Keratinocyte (primary cell): ENCODE results near the gene HCCS. TPM values are rescaled to one million over a fixed set of nuclear protein-coding genes. Genes with fewer than 3 reads are reported as not detected.
A peak's percentile ranks its signal among the peaks of the same experiment; 100 is the strongest.

Experiments
- DNase-seq: peaks from one replicate; pipeline ENCODE4 v3.0.0-alpha.2; 2011; ENCODE audit warnings: low read depth, missing footprints, low spot score
- FAIRE-seq: peaks from 2 replicates; lab custom pipeline; 2011; peaks lifted over from hg19 to GRCh38; lab: Jason Lieb, UNC
- H2AFZ ChIP-seq: 2 replicates; pipeline ENCODE4 v1.6.0; 2012; ENCODE audit warnings: low read length, control low read depth, inconsistent platforms; ENCODE audit not compliant: control insufficient read depth
- H3K27ac ChIP-seq: 2 replicates; pipeline ENCODE4 v1.5.1; 2011; ENCODE audit warnings: low read length; ENCODE audit not compliant: control insufficient read depth, insufficient read depth
- H3K27me3 ChIP-seq: 3 replicates; pipeline ENCODE4 v1.6.0; 2011; ENCODE audit warnings: low read length; ENCODE audit not compliant: control insufficient read depth, insufficient read depth; ENCODE audit errors: extremely low read depth
- H3K36me3 ChIP-seq, 2 experiments: 2 replicates in 1 of 2; 3 replicates in 1 of 2; pipeline ENCODE4 v1.5.1; 2011; ENCODE audit warnings: low read length in 2 of 2, mild to moderate bottlenecking in 1 of 2; ENCODE audit not compliant: control insufficient read depth in 2 of 2, insufficient read depth in 2 of 2; ENCODE audit errors: extremely low read depth in 1 of 2
- H3K4me1 ChIP-seq: 3 replicates; pipeline ENCODE4 v1.5.1; 2011; ENCODE audit warnings: low read length; ENCODE audit not compliant: control insufficient read depth, insufficient read depth; ENCODE audit errors: extremely low read depth
- H3K4me2 ChIP-seq: 3 replicates; pipeline ENCODE4 v1.6.0; 2011; ENCODE audit warnings: low read depth, low read length; ENCODE audit not compliant: control insufficient read depth, insufficient read depth; ENCODE audit errors: extremely low read depth
- H3K4me3 ChIP-seq, 3 experiments: fragments of 200-600 bp in 1 of 3; sonication (generic) in 1 of 3; 2 replicates in 2 of 3; 3 replicates in 1 of 3; pipeline ENCODE4 v1.5.1; 2011 to 2016; ENCODE audit warnings: low read length in 3 of 3, mild to moderate bottlenecking in 3 of 3, control low read depth in 2 of 3, inconsistent platforms in 1 of 3, low read depth in 1 of 3, mixed read lengths in 1 of 3, mixed run types in 1 of 3, moderate library complexity in 1 of 3; ENCODE audit not compliant: control insufficient read depth in 2 of 3, insufficient read depth in 2 of 3; ENCODE audit errors: extremely low read depth in 1 of 3
- H3K79me2 ChIP-seq: 2 replicates; pipeline ENCODE4 v1.6.0; 2012; ENCODE audit warnings: low read length; ENCODE audit not compliant: control insufficient read depth, insufficient read depth
- H3K9ac ChIP-seq: 3 replicates; pipeline ENCODE4 v1.6.0; 2011; ENCODE audit warnings: low read length; ENCODE audit not compliant: control insufficient read depth, insufficient read depth; ENCODE audit errors: extremely low read depth
- H3K9me1 ChIP-seq: 3 replicates; pipeline ENCODE4 v1.6.0; 2011; ENCODE audit warnings: low read length; ENCODE audit not compliant: control insufficient read depth, insufficient read depth; ENCODE audit errors: extremely low read depth
- H3K9me3 ChIP-seq: 2 replicates; pipeline ENCODE4 v1.5.1; 2012; ENCODE audit warnings: low read depth, low read length; ENCODE audit not compliant: control insufficient read depth
- H4K20me1 ChIP-seq: 3 replicates; pipeline ENCODE4 v1.6.0; 2011; ENCODE audit warnings: low read length; ENCODE audit not compliant: control insufficient read depth, insufficient read depth; ENCODE audit errors: extremely low read depth
- CTCF ChIP-seq, 3 experiments: IDR thresholded peaks in 1 of 3; conservative IDR thresholded peaks in 1 of 3; optimal IDR thresholded peaks in 1 of 3; 2 replicates in 2 of 3; 3 replicates in 1 of 3; pipeline versions ENCODE3 to v1.5.1; 2011; ENCODE audit warnings: low read length in 3 of 3, mild to moderate bottlenecking in 3 of 3, moderate library complexity in 2 of 3, control low read depth in 1 of 3, inconsistent platforms in 1 of 3; ENCODE audit not compliant: insufficient read depth in 2 of 3; ENCODE audit errors: extremely low read depth in 1 of 3
- EZH2 ChIP-seq: IDR thresholded peaks from one replicate; pipeline ENCODE4 v1.6.1; 2012; ENCODE audit warnings: inconsistent platforms, mild to moderate bottlenecking, low read length, moderate library complexity
- dilution Hi-C: fragments of 300-500 bp; cut with MboI; formaldehyde crosslinking; loops from one replicate; pipeline ENCODE4 v1.7.0; 2020; ENCODE audit warnings: low sequenced_read_pairs; ENCODE audit not compliant: extremely low pct_ligation_motif_present
- polyA minus RNA-seq, 3 experiments: library from RNA; depleted of rRNA, polyadenylated mRNA; stranded (reverse); fragments of >200 nt; gene quantifications; 1 replicate in 1 of 3; 2 replicates in 1 of 3; 3 replicates in 1 of 3; pipeline ENCODE4 v1.2.3, GENCODE V29; 2011
- polyA plus RNA-seq, 5 experiments: library from polyadenylated mRNA; depleted of rRNA in 3 of 5; stranded (reverse) in 3 of 5; stranded (forward) in 1 of 5; unstranded in 1 of 5; fragments of >200 nt; gene quantifications; 1 replicate in 1 of 5; 2 replicates in 3 of 5; 3 replicates in 1 of 5; pipeline versions ENCODE4 v1.2.1 to v1.2.3, GENCODE V29; 2011 to 2012; ENCODE audit warnings: missing spikeins in 2 of 5, low read depth in 1 of 5, low replicate concordance in 1 of 5

Gene HCCS
- polyA plus RNA-seq (33.8 to 45.3 TPM (median 41.8 TPM) in 3 replicates), polyA minus RNA-seq (9.2 to 22.7 TPM (median 22.6 TPM) in 3 replicates)
- 37.3 TPM for polyA plus RNA-seq (2011; ENCODE audit: low read depth)
- 38.0 and 47.2 TPM in 2 replicates for polyA plus RNA-seq (2011; cell fraction: cytosol; rRNA removed)
- 25.0 and 32.9 TPM in 2 replicates for polyA plus RNA-seq (2011; cell fraction: nucleus; rRNA removed)
- 41.0 and 42.0 TPM in 2 replicates for polyA plus RNA-seq (2012; ENCODE audit: low replicate concordance)
- polyA minus RNA-seq (2011; cell fraction: cytosol; rRNA and poly(A)+ RNA removed): 22.6 TPM
- polyA minus RNA-seq (2011; cell fraction: nucleus; rRNA and poly(A)+ RNA removed): 7.1 and 13.3 TPM in 2 replicates

DNA sequence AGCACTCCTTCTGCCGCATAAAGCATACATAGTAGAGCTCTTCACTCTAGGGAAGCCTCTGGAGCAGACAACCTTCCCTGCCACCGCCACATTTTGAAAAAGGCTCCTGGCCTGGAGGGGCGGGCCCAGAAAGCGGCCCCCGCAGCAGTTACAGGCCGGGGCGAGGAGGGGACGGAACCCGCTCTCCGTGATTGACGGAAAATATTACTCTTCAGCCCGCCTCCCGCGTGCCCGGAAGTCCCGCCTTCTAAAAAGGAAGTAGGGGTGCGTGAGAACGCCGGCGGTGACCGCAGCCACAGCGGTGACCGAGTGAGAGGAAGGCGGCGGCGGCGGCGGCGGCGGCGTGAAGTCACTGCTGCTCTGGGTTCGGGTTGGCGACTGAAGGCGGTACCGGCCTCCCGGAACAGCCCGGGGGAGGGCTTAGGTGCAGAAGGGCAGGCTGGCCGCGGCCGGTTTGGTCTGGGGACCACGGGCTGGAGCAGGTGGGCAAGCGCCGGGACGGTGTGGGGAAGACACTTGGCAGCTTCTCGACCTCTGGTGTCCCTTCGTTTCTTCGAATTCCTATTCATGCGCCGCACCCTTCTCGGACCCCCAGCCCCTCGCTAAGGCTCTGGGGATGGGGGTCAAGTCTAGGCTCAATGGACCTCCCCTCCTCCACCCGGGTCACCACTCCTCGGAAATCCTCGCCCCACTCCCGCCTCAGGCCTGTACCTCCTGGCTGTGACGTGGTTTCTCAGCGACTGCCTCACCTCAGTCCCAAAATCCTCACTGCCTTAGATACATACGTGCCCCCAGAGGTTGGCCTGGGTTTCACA is at the start of gene HCCS:
TSS of gene HCCS (plus strand) at position 296 of the 815 bp plus-strand sequence. CDS start 729 bp downstream, outside the sequence.
- peak within 1 kb of the TSS; percentile 91 for H3K27ac ChIP-seq
- peak within 1 kb of the TSS; percentile 71 to 80 (median 79) for H3K4me3 ChIP-seq
- peaks cover 6 to 7% of the 10 kb centered on the region in 2 experiments for H3K36me3 ChIP-seq
- H3K4me2 ChIP-seq: peak within 1 kb of the TSS; percentile 87
- no peaks in the 10 kb centered on the region for H4K20me1 ChIP-seq
- H3K9ac ChIP-seq: peak within 1 kb of the TSS; percentile 90
- H2AFZ ChIP-seq: peak within 1 kb of the TSS; percentile 72
- H3K9me3 ChIP-seq: no peaks in the 10 kb centered on the region
- peaks cover 17% of the 10 kb centered on the region for H3K79me2 ChIP-seq
- H3K27me3 ChIP-seq: no peaks in the 10 kb centered on the region
- H3K9me1 ChIP-seq: no peaks in the 10 kb centered on the region
- FAIRE-seq (no peak), DNase-seq (peak; percentile 11)
- H3K4me1 ChIP-seq: peaks cover 13% of the 10 kb centered on the region
- no peak for TF ChIP-seq CTCF (optimal IDR thresholded peaks at IDR 0.05 in 1 of 3, IDR thresholded peaks at IDR 0.05 in 1 of 3, conservative IDR thresholded peaks at IDR 0.05 in 1 of 3; ENCODE audit: extremely low read depth in 1 of 3, insufficient read depth in 2 of 3, low read length in 3 of 3)
- TF ChIP-seq EZH2: no peak
- dilution Hi-C loops: no loop called here

- no peak for TF ChIP-seq CTCF (optimal IDR thresholded peaks at IDR 0.05 in 1 of 3, IDR thresholded peaks at IDR 0.05 in 1 of 3, conservative IDR thresholded peaks at IDR 0.05 in 1 of 3; ENCODE audit: extremely low read depth in 1 of 3, insufficient read depth in 2 of 3, low read length in 3 of 3)
- no peak for FAIRE-seq
- dilution Hi-C loops: no loop called here
- no peak for DNase-seq
- no peaks in the 10 kb centered on the region for H3K9me1 ChIP-seq
- H3K9me3 ChIP-seq: no peaks in the 10 kb centered on the region
- H3K27ac ChIP-seq: no peak overlapping the region
- no peaks in the 10 kb centered on the region for H3K27me3 ChIP-seq
- H3K4me1 ChIP-seq: peaks cover 14% of the 10 kb centered on the region
- no peak overlapping the region for H3K4me3 ChIP-seq
- no peaks in the 10 kb centered on the region for H4K20me1 ChIP-seq
- no peak overlapping the region for H3K9ac ChIP-seq
- H3K36me3 ChIP-seq: no peaks in the 10 kb centered on the region
- no peak overlapping the region for H3K4me2 ChIP-seq
- no peaks in the 10 kb centered on the region for H3K79me2 ChIP-seq
- H2AFZ ChIP-seq: no peak overlapping the region
Measured at GRCh38 chrX:11064276-11064675, 46.9 kb upstream of the HCCS start.
